Hepatocyte (in vitro differentiated cells): ENCODE measurements around the gene CD44.
"Not testable (repeated sequence)": the region's sequence is repeated elsewhere in the genome, so short reads cannot be mapped to it uniquely, and the experiment has no call there.

Experiments used
- CTCF ChIP-seq: fragments of 200-600 bp; sonication (generic); IDR thresholded peaks from 2 replicates; pipeline ENCODE4 v1.5.1; 2016; ENCODE audit warnings: antibody characterized with exemption, mild to moderate bottlenecking; ENCODE audit not compliant: poor library complexity
- EZH2 ChIP-seq: fragments of 200-600 bp; sonication (generic); IDR thresholded peaks from 2 replicates; pipeline ENCODE4 v1.6.1; 2016; ENCODE audit warnings: antibody characterized with exemption, mild to moderate bottlenecking, borderline replicate concordance
- EZH2phosphoT487 ChIP-seq: fragments of 200-600 bp; sonication (generic); IDR thresholded peaks from one replicate; pipeline ENCODE4 v1.6.1; 2018; ENCODE audit warnings: antibody characterized with exemption, mild to moderate bottlenecking, low read depth, moderate library complexity; ENCODE audit not compliant: unreplicated experiment, severe bottlenecking

- not testable (repeated sequence) for TF ChIP-seq CTCF, EZH2, EZH2phosphoT487
These were observed 87.8 kb downstream of the CD44 start for GRCh38 chr11:35226756-35227155.
